ENCODE measurements around the gene AKIP1. TPM values are rescaled to one million over a fixed set of nuclear protein-coding genes. Genes with fewer than 3 reads are reported as not detected.

The AKIP1 gene
- total RNA-seq, 1 donor from 2014 or later: 53.7 TPM

DNA sequence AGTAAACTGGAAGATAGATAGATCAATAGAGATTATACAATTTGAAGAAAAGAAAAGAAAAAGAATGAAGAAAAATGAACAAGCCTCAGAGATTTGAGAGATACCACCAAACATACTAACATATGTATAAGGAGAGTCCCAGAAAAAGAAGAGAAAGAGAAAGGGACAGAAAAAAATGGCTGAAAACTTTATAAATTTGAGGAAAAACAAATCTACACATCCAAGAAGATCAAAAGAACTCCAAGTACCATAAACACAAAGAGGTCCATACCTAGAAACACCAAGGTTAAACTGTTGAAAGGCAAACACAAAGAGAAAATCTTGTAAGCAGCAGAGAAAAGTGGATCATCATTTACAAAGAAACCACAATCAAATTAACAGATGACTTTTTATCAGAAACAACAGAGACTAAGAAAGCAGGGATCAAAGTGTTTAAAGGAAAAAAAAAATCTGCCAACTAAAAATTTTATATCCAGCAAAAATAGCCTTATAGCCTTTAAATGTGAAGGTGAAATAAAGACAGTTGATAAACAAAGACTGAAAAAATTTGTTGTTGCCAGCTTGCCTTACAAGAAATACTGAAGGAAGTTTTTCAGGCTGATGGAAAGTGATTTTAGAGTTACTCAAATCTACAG lies 11.8 kb upstream of the AKIP1 start:
- Histone ChIP-seq H2AFZ (replicated peaks) (no peak overlapping the region), H3K4me1 (no peaks in the 10 kb centered on the region), H4K20me1 (ENCODE audit: low read depth) (no peaks in the 10 kb centered on the region), H3K79me2 (ENCODE audit: low read depth) (no peaks in the 10 kb centered on the region), H3K9ac (no peak overlapping the region), H3K4me2 (no peak overlapping the region), H3K27me3 (no peaks in the 10 kb centered on the region), H3K9me3 (ENCODE audit: low read depth) (peaks cover 11% of the 10 kb centered on the region), H3K36me3 (no peaks in the 10 kb centered on the region), H3K27ac (no peak overlapping the region), H3K4me3 (no peak overlapping the region), H3F3A (ENCODE audit: low read depth) (no peaks in the 10 kb centered on the region)
- no peaks in the 10 kb centered on the region for H3K27me3 Mint-ChIP-seq (ENCODE audit: insufficient read depth, low read depth)
- H3K27ac Mint-ChIP-seq: no peak overlapping the region
- no peak overlapping the region for H3K4me3 Mint-ChIP-seq
- peaks cover 8% of the 10 kb centered on the region for H3K36me3 Mint-ChIP-seq
- TF ChIP-seq, protein P1, sequence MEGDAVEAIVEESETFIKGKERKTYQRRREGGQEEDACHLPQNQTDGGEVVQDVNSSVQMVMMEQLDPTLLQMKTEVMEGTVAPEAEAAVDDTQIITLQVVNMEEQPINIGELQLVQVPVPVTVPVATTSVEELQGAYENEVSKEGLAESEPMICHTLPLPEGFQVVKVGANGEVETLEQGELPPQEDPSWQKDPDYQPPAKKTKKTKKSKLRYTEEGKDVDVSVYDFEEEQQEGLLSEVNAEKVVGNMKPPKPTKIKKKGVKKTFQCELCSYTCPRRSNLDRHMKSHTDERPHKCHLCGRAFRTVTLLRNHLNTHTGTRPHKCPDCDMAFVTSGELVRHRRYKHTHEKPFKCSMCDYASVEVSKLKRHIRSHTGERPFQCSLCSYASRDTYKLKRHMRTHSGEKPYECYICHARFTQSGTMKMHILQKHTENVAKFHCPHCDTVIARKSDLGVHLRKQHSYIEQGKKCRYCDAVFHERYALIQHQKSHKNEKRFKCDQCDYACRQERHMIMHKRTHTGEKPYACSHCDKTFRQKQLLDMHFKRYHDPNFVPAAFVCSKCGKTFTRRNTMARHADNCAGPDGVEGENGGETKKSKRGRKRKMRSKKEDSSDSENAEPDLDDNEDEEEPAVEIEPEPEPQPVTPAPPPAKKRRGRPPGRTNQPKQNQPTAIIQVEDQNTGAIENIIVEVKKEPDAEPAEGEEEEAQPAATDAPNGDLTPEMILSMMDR (IDR thresholded peaks at IDR 0.05): no peak
- TF ChIP-seq EZH2 (IDR thresholded peaks at IDR 0.05): no peak
- no peaks in the 10 kb centered on the region for H3K4me1 Mint-ChIP-seq
- DNase-seq (ENCODE audit: low spot score): no peak
- peaks cover 26% of the 10 kb centered on the region for H3K9me3 Mint-ChIP-seq

DNA sequence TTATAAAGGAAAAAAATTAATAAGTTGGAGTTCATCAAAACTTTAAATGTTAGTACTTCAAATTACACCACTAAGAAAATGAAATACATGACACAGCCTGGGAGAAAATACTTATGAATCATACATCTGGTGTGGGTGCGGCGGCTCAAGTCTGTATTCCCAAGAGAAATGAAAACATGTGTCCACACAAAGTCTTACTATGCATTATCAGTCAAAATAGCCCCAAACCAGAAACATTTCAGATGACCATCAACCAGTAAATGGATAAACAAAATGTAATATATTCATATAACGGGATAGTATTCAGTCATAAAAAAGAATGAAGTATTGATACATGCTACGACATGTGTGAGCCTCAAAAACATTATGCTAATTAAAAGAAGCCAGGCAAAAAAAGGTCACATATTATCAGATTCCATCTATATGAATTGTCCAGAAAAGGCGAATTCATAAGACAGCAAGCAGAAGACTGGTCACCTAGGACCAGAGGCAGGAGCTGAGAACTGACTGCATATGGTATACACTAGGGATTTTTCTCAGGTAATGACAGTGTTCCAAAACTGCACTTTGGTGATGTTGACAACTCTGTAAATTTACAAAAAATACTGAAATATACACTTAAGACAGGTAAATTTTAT lies 5.3 kb upstream of the AKIP1 start:
- Mint-ChIP-seq H3K4me1 (peaks cover 13% of the 10 kb centered on the region), H3K9me3 (peaks cover 12% of the 10 kb centered on the region), H3K4me3 (no peak overlapping the region), H3K27ac (no peak overlapping the region), H3K27me3 (ENCODE audit: insufficient read depth, low read depth) (no peaks in the 10 kb centered on the region), H3K36me3 (peaks cover 3% of the 10 kb centered on the region)
- Histone ChIP-seq H4K20me1 (ENCODE audit: low read depth) (no peaks in the 10 kb centered on the region), H3F3A (ENCODE audit: low read depth) (peaks cover 24% of the 10 kb centered on the region), H3K9me3 (ENCODE audit: low read depth) (no peaks in the 10 kb centered on the region), H3K27me3 (peaks cover 25% of the 10 kb centered on the region), H3K79me2 (ENCODE audit: low read depth) (no peaks in the 10 kb centered on the region), H2AFZ (replicated peaks) (no peak overlapping the region), H3K36me3 (no peaks in the 10 kb centered on the region), H3K4me1 (no peaks in the 10 kb centered on the region), H3K27ac (no peak overlapping the region), H3K4me3 (no peak overlapping the region), H3K9ac (no peak overlapping the region), H3K4me2 (no peak overlapping the region)
- TF ChIP-seq EZH2phosphoT487 (IDR thresholded peaks at IDR 0.05) (no peak), EZH2 (IDR thresholded peaks at IDR 0.05) (no peak)
- TF ChIP-seq, protein P1 (IDR thresholded peaks at IDR 0.05): no peak
- no peak for DNase-seq (ENCODE audit: low spot score)

DNA sequence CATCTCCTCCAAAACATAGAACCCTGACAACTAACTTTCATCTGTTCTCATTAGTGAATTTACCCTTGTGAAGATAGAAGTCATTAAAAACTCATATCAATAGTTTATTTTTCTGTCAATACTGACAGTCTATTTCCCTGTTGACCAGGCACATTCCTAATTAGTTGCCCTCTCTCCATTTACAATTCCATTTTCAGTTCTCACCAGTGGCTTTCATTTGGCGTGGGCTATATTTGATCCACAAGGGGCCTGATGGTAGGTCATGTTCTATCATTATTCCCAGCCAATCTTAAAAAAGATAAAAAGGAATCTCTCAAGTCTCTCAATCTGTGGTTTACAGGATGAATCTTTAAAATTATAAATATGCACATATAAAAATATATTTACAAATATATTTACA lies 3.9 kb upstream of the AKIP1 start:
- peaks cover 25% of the 10 kb centered on the region for H3K27me3 ChIP-seq
- H3K9me3 ChIP-seq (ENCODE audit: low read depth): no peaks in the 10 kb centered on the region
- H4K20me1 ChIP-seq (ENCODE audit: low read depth): no peaks in the 10 kb centered on the region
- peaks cover under 1% of the 10 kb centered on the region for H3K4me1 ChIP-seq
- Mint-ChIP-seq H3K36me3 (peaks cover under 1% of the 10 kb centered on the region), H3K27ac (no peak overlapping the region), H3K4me3 (no peak overlapping the region), H3K4me1 (peaks cover 14% of the 10 kb centered on the region), H3K9me3 (peaks cover 7% of the 10 kb centered on the region), H3K27me3 (ENCODE audit: insufficient read depth, low read depth) (no peaks in the 10 kb centered on the region)
- peaks cover 10% of the 10 kb centered on the region for H3K79me2 ChIP-seq (ENCODE audit: low read depth)
- no peak overlapping the region for H3K9ac ChIP-seq
- no peak for DNase-seq (ENCODE audit: low spot score)
- H3K4me2 ChIP-seq: no peak overlapping the region
- TF ChIP-seq, protein P1 (IDR thresholded peaks at IDR 0.05): no peak
- TF ChIP-seq EZH2phosphoT487 (IDR thresholded peaks at IDR 0.05) (no peak), EZH2 (IDR thresholded peaks at IDR 0.05) (no peak)
- H3K4me3 ChIP-seq: no peak overlapping the region
- H2AFZ ChIP-seq (replicated peaks): no peak overlapping the region
- no peak overlapping the region for H3K27ac ChIP-seq
- H3F3A ChIP-seq (ENCODE audit: low read depth): peaks cover 31% of the 10 kb centered on the region
- H3K36me3 ChIP-seq: no peaks in the 10 kb centered on the region
